Caco-2 (cell line): ENCODE data around the gene CHMP5. TPM values are rescaled to one million over a fixed set of nuclear protein-coding genes. Genes with fewer than 3 reads are reported as not detected.

ENCODE experiments used
- BruUV-seq: library from RNA; stranded (reverse); fragments of 400-500 nt; replicated peaks from 2 replicates; lab custom pipeline; 2021; lab: Mats Ljungman, UMichigan
- CTCF ChIA-PET: fragments of 300-600 bp; sonication (Branson Sonifier 250); formaldehyde crosslinking; loops from one replicate; lab custom pipeline; 2022; ENCODE audit warnings: antibody characterized with exemption; lab: Charles Lee
- POLR2A ChIA-PET: fragments of 300-600 bp; sonication (Branson Sonifier 250); formaldehyde crosslinking; loops from one replicate; lab custom pipeline; 2022; ENCODE audit warnings: antibody characterized with exemption; lab: Charles Lee
- DNase-seq, 2 experiments: peaks; one replicate each; pipeline versions ENCODE4 v3.0.0 to v3.0.0-alpha.2; 2020 to 2022
- H3K27me3 ChIP-seq: replicated peaks from 2 replicates; pipeline ENCODE4 v1.6.0; 2011; ENCODE audit warnings: low read length; ENCODE audit not compliant: control insufficient read depth, insufficient read depth
- H3K36me3 ChIP-seq: 2 replicates; pipeline ENCODE4 v1.5.1; 2011; ENCODE audit warnings: low read length; ENCODE audit not compliant: control insufficient read depth, insufficient read depth
- H3K4me1 ChIP-seq: fragments of 250-450 bp; sonication (Bioruptor Pico); 2 replicates; pipeline ENCODE4 v1.5.1; 2020; ENCODE audit warnings: mild to moderate bottlenecking
- H3K4me3 ChIP-seq: 2 replicates; pipeline ENCODE4 v1.5.1; 2011; ENCODE audit warnings: low read depth, mild to moderate bottlenecking, control low read depth, low read length
- H3K9me3 ChIP-seq: fragments of 250-450 bp; sonication (Bioruptor Pico); 2 replicates; pipeline ENCODE4 v1.5.1; 2020; ENCODE audit warnings: mild to moderate bottlenecking, moderate library complexity
- H3K27ac Mint-ChIP-seq: one replicate; pipeline ENCODE4 v1.8.0; 2022; ENCODE audit warnings: mixed read lengths; ENCODE audit not compliant: unreplicated experiment
- H3K27me3 Mint-ChIP-seq: one replicate; pipeline ENCODE4 v1.8.0; 2022; ENCODE audit warnings: mixed read lengths; ENCODE audit not compliant: insufficient read depth, unreplicated experiment
- H3K36me3 Mint-ChIP-seq: one replicate; pipeline ENCODE4 v1.8.0; 2022; ENCODE audit warnings: mild to moderate bottlenecking, mixed read lengths; ENCODE audit not compliant: insufficient read depth, unreplicated experiment
- H3K4me1 Mint-ChIP-seq: one replicate; pipeline ENCODE4 v1.8.0; 2022; ENCODE audit warnings: low read depth, mixed read lengths; ENCODE audit not compliant: unreplicated experiment
- H3K4me3 Mint-ChIP-seq: one replicate; pipeline ENCODE4 v1.8.0; 2022; ENCODE audit warnings: mild to moderate bottlenecking, moderate library complexity, mixed read lengths; ENCODE audit not compliant: unreplicated experiment
- H3K9me3 Mint-ChIP-seq: one replicate; pipeline ENCODE4 v1.8.0; 2022; ENCODE audit warnings: mixed read lengths; ENCODE audit not compliant: unreplicated experiment
- intact Hi-C: fragments of 100-400 bp; cut with micrococcal nuclease; formaldehyde crosslinking; loops from one replicate; pipeline ENCODE4 v1.10.0; 2022; ENCODE audit not compliant: unreplicated experiment
- total RNA-seq: library from RNA; stranded (reverse); gene quantifications from 2 replicates; pipeline ENCODE4 v1.2.3, GENCODE V29; 2022
- TF ChIP-seq, protein P1 (sequence below), 2 experiments: fragments of 200-600 bp in 1 of 2; IDR thresholded peaks; 1 replicate in 1 of 2; 2 replicates in 1 of 2; pipeline versions ENCODE4 v1.5.1 to v1.8.0; 2011 to 2022; ENCODE audit warnings: antibody characterized with exemption in 1 of 2, control low read depth in 1 of 2, inconsistent platforms in 1 of 2, low read depth in 1 of 2, low read length in 1 of 2, mild to moderate bottlenecking in 1 of 2, moderate library complexity in 1 of 2; ENCODE audit not compliant: insufficient read depth in 1 of 2, severe bottlenecking in 1 of 2, unreplicated experiment in 1 of 2

CHMP5 gene
- total RNA-seq, 1 experiment from 2014 or later, result 58.3 TPM

DNA sequence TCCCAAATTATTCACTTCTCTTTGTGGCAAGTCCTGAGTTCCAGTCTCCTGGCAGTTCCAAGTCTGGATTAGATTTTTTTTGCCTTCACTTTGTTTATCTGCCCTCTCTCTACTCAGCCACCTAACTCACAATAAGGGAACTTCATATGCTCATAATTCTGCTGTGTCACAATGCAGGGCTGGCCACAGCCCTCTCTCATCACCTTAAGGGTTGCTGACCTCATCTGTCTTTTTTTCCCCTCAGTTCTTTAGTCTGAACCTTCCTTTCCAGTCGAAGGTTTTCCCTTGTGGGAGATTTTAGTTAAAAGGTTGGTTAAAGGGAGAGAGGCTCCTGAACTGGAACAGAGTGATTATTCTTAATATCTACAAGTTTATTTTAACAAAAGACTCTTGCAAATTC, 4.5 kb upstream of the CHMP5 start:
- H3K4me3 ChIP-seq, result no peak overlapping the region
- no peaks in the 10 kb centered on the region for H3K27me3 ChIP-seq
- peaks cover 6% of the 10 kb centered on the region for H3K36me3 ChIP-seq
- no peak for DNase-seq
- H3K36me3 Mint-ChIP-seq, result peaks cover 80% of the 10 kb centered on the region
- no peaks in the 10 kb centered on the region for H3K4me1 ChIP-seq
- no TSS peak for BruUV-seq
- no peak overlapping the region for H3K27ac Mint-ChIP-seq
- peaks cover 9% of the 10 kb centered on the region for H3K4me1 Mint-ChIP-seq
- TF ChIP-seq, protein P1, sequence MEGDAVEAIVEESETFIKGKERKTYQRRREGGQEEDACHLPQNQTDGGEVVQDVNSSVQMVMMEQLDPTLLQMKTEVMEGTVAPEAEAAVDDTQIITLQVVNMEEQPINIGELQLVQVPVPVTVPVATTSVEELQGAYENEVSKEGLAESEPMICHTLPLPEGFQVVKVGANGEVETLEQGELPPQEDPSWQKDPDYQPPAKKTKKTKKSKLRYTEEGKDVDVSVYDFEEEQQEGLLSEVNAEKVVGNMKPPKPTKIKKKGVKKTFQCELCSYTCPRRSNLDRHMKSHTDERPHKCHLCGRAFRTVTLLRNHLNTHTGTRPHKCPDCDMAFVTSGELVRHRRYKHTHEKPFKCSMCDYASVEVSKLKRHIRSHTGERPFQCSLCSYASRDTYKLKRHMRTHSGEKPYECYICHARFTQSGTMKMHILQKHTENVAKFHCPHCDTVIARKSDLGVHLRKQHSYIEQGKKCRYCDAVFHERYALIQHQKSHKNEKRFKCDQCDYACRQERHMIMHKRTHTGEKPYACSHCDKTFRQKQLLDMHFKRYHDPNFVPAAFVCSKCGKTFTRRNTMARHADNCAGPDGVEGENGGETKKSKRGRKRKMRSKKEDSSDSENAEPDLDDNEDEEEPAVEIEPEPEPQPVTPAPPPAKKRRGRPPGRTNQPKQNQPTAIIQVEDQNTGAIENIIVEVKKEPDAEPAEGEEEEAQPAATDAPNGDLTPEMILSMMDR (IDR thresholded peaks at IDR 0.05; ENCODE audit: insufficient read depth in 1 of 2, low read depth in 1 of 2, low read length in 1 of 2, severe bottlenecking in 1 of 2, unreplicated experiment in 1 of 2), result no peak
- no peaks in the 10 kb centered on the region for H3K9me3 Mint-ChIP-seq
- no peaks in the 10 kb centered on the region for H3K9me3 ChIP-seq
- H3K4me3 Mint-ChIP-seq, result no peak overlapping the region
- no peaks in the 10 kb centered on the region for H3K27me3 Mint-ChIP-seq
- CTCF ChIA-PET, result no interaction called here
- intact Hi-C loops, result loop anchor here (10.0 kb wide), 1 partner anchor 64 kb away; no protein-coding TSS in a partner anchor
- POLR2A ChIA-PET, result no interaction called here

DNA sequence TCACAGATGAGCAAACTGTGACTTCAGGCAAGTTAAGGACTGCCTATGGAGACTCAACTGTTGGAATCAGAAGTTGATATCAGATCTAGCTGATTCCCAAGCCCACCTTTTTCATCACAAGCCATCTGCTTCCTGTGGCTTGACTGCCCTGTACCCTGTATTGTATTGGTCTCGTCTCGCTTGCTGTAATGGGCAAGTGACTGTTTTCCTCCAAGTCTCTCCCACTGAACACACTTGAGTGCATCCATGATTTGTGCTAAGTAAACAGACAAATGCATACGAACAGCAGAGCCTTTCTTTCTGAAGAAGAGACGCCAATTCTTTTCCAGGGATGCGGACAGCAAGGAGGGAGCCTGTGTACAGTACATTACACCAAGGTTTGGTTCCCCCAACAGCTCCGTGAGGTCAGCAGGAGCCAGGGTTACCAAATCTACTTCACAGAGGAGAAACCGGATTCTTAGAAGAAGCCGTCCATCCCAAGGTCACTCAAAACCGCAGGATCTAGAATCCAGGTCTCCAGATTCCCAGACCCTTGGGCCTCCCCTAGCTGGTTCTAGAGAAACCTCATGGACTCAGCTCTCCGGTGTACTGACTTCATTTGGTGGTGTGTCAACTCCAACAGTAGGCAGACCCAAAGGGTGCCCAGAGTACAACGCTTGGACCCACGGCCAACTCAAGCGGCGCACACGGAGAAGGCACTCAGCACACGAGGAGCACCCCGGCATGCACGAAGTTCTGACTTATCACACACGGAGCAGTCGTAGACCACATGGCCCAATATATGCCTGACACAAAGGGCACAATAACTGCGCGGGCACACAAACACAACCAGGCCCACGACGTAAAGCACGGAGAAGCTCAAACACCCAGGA, 1.5 kb upstream of the CHMP5 start:
- Histone ChIP-seq H3K4me3 (peak overlapping the region; percentile 100), H3K27me3 (no peaks in the 10 kb centered on the region), H3K36me3 (no peaks in the 10 kb centered on the region; the same call in 1 of the 2 replicates), H3K4me1 (no peaks in the 10 kb centered on the region), H3K9me3 (no peaks in the 10 kb centered on the region)
- Mint-ChIP-seq H3K9me3 (no peaks in the 10 kb centered on the region), H3K4me1 (peaks cover 16% of the 10 kb centered on the region), H3K4me3 (peak overlapping the region; percentile 87), H3K36me3 (peaks cover 54% of the 10 kb centered on the region), H3K27ac (peak overlapping the region; percentile 87), H3K27me3 (no peaks in the 10 kb centered on the region)
- TF ChIP-seq, protein P1 (IDR thresholded peaks at IDR 0.05; ENCODE audit: insufficient read depth in 1 of 2, low read depth in 1 of 2, low read length in 1 of 2, severe bottlenecking in 1 of 2, unreplicated experiment in 1 of 2), result no peak
- peak in 1 of 2 experiments; percentile 21 for DNase-seq
- intact Hi-C loops, result loop anchor here (1.0 to 10.0 kb wide), 4 partner anchors 27 to 187 kb away; partner anchors contain the start of genes NFX1 and SMU1
- no TSS peak for BruUV-seq
- ChIA-PET POLR2A (interaction anchor here (0.7 to 2.0 kb wide), 2 partner anchors 27 to 129 kb away, joined by 3 to 9 read pairs; partner anchors contain the start of gene NFX1), CTCF (no interaction called here)

DNA sequence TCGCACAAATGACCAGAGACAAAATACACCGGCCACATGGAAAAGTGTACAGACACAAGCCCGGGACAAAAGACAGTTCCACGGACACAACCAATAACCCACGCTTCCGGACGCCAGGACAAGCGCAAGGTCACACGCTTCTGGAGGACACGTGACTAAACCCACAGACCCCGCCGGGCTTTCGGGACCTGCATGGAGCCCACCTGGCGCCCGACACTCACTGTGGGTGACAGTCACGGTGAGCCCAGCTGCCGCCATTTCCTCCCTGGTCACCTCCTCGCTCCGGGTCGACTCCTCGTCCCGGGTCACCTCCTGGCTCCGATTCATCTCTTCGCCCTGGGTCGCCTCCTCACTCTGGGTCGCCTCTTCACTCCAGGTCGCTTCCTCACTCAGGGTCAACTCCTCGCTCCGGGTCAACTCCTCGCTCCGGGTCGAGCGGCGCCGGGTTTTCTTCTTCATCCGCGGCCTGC, 811 bp upstream of the CHMP5 start:
- intact Hi-C loops, result loop anchor here (1.0 to 10.0 kb wide), 4 partner anchors 26 to 188 kb away; partner anchors contain the start of genes NFX1 and SMU1
- no peaks in the 10 kb centered on the region for H3K4me1 ChIP-seq
- Mint-ChIP-seq H3K27ac (peak overlapping the region; percentile 87), H3K36me3 (peaks cover 48% of the 10 kb centered on the region), H3K4me1 (peaks cover 16% of the 10 kb centered on the region), H3K27me3 (no peaks in the 10 kb centered on the region), H3K9me3 (no peaks in the 10 kb centered on the region), H3K4me3 (peak overlapping the region; percentile 87)
- POLR2A ChIA-PET, result interaction anchor here (0.7 to 2.0 kb wide), 3 partner anchors 19 to 130 kb away, joined by 3 to 9 read pairs (median 3); partner anchors contain the start of gene NFX1
- no peaks in the 10 kb centered on the region for H3K27me3 ChIP-seq
- TF ChIP-seq, protein P1 (IDR thresholded peaks at IDR 0.05; ENCODE audit: insufficient read depth in 1 of 2, low read depth in 1 of 2, low read length in 1 of 2, severe bottlenecking in 1 of 2, unreplicated experiment in 1 of 2), result no peak
- H3K4me3 ChIP-seq, result peak overlapping the region; percentile 100
- TSS peak; percentile 24 for BruUV-seq
- no peaks in the 10 kb centered on the region for H3K9me3 ChIP-seq
- CTCF ChIA-PET, result no interaction called here
- H3K36me3 ChIP-seq, result no peaks in the 10 kb centered on the region; the same call in 1 of the 2 replicates
- DNase-seq, result peak in 1 of 2 experiments; percentile 53
